Measurements from ENCODE around the gene PAMR1.

- TF ChIP-seq CTCF (IDR thresholded peaks at IDR 0.05 in 2 of 3, conservative IDR thresholded peaks at IDR 0.05 in 1 of 3; ENCODE audit: control insufficient read depth in 2 of 3, extremely low read depth in 1 of 3, insufficient read depth in 1 of 3, low read depth in 3 of 3, low read length in 3 of 3): no peak
- no peak for TF ChIP-seq POLR2A (IDR thresholded peaks at IDR 0.05; ENCODE audit: low read depth, low read length)
- TF ChIP-seq ZNF384 (IDR thresholded peaks at IDR 0.05; ENCODE audit: borderline replicate concordance, low read depth, low read length): no peak
- TF ChIP-seq GABPA (IDR thresholded peaks at IDR 0.05; ENCODE audit: low read depth): no peak
- TF ChIP-seq CHD1 (IDR thresholded peaks at IDR 0.05; ENCODE audit: low read depth, low read length): no peak
- no peak for TF ChIP-seq BHLHE40 (IDR thresholded peaks at IDR 0.05; ENCODE audit: borderline replicate concordance in 1 of 2, low read depth in 2 of 2, low read length in 1 of 2)
- no peak for TF ChIP-seq CEBPB (IDR thresholded peaks at IDR 0.05; ENCODE audit: borderline replicate concordance in 1 of 2, low read depth in 2 of 2, low read length in 2 of 2)
- no peak for TF ChIP-seq ESRRA (IDR thresholded peaks at IDR 0.05; ENCODE audit: low read length)
These were observed 51.5 kb downstream of the PAMR1 start for GRCh38 chr11:35473795-35474374.
